Transverse colon (tissue), 4 donors: ENCODE measurements around the gene CD8A. TPM values are rescaled to one million over a fixed set of nuclear protein-coding genes. Genes with fewer than 3 reads are reported as not detected.
A peak's percentile ranks its signal among the peaks of the same experiment; 100 is the strongest.
"Not testable (repeated sequence)": the region's sequence is repeated elsewhere in the genome, so short reads cannot be mapped to it uniquely, and the experiment has no call there.

Source experiments
- DNase-seq: peaks from one replicate; pipeline ENCODE4 v3.0.0-alpha.2; 2019
- H3K27ac ChIP-seq, 4 donors: fragments of 200-600 bp; sonication (generic); 2 replicates each; pipeline ENCODE4 v1.5.1; 2016 to 2018; ENCODE audit warnings: inconsistent platforms in 4 of 4
- H3K27me3 ChIP-seq: fragments of 200-600 bp; sonication (generic); 2 replicates; pipeline ENCODE4 v1.5.1; 2017; ENCODE audit warnings: inconsistent platforms
- H3K36me3 ChIP-seq, 4 donors: fragments of 200-600 bp; sonication (generic); 2 replicates each; pipeline ENCODE4 v1.5.1; 2017 to 2019; ENCODE audit warnings: inconsistent platforms in 4 of 4
- H3K4me1 ChIP-seq, 4 donors: fragments of 200-600 bp; sonication (generic); 2 replicates each; pipeline ENCODE4 v1.5.1; 2017 to 2020; ENCODE audit warnings: inconsistent platforms in 4 of 4
- H3K4me3 ChIP-seq, 4 donors: fragments of 200-600 bp; sonication (generic); 1 replicate in 1 of 4; 2 replicates in 3 of 4; pipeline versions ENCODE4 v1.5.1 to v1.6.1; 2017 to 2019; ENCODE audit warnings: inconsistent platforms in 4 of 4
- H3K9me3 ChIP-seq, 2 donors: fragments of 200-600 bp; sonication (generic); 2 replicates each; pipeline ENCODE4 v1.5.1; 2017 to 2019; ENCODE audit warnings: inconsistent platforms in 2 of 2
- CTCF ChIP-seq, 5 experiments: fragments of 200-600 bp in 3 of 5; fragments of 450-650 bp in 2 of 5; sonication (generic) in 3 of 5; IDR thresholded peaks; 1 replicate in 2 of 5; 2 replicates in 3 of 5; pipeline ENCODE4 v1.5.1; 2016 to 2017; ENCODE audit warnings: antibody characterized with exemption in 5 of 5, inconsistent platforms in 3 of 5, mild to moderate bottlenecking in 2 of 5, moderate library complexity in 1 of 5
- EP300 ChIP-seq: sonication (generic); formaldehyde crosslinking; IDR thresholded peaks from one replicate; pipeline ENCODE4 v1.6.1; 2017; ENCODE audit warnings: antibody characterized with exemption, low read depth
- POLR2A ChIP-seq: fragments of 450-650 bp; IDR thresholded peaks from one replicate; pipeline ENCODE4 v1.6.1; 2016; ENCODE audit warnings: antibody characterized with exemption, mild to moderate bottlenecking, moderate library complexity
- POLR2AphosphoS5 ChIP-seq, 3 donors: sonication (generic); formaldehyde crosslinking; IDR thresholded peaks; one replicate each; pipeline ENCODE4 v1.6.1; 2016; ENCODE audit warnings: antibody characterized with exemption in 3 of 3
- WGBS, 2 donors: methylation state at CpG; one replicate each; pipeline ENCODE4 v1.1.5; 2018; ENCODE audit warnings: low coverage in 1 of 2; 5-methylcytosine and 5-hydroxymethylcytosine counted together
- in situ Hi-C, 4 donors: fragments of 200-750 bp; cut with MboI; loops; one replicate each; pipeline versions ENCODE4 v1.15.0 to v1.15.1; 2017; ENCODE audit warnings: low sequenced_read_pairs in 3 of 4, low pct_ligation_motif_present in 1 of 4, low pct_unique_long_range_greater_than_20kb in 1 of 4
- intact Hi-C: fragments of 100-400 bp; cut with DNase I; formaldehyde crosslinking; loops from one replicate; pipeline ENCODE4 v1.15.1; 2023; ENCODE audit warnings: low total_unique reads
- total RNA-seq, 4 donors: library from RNA; depleted of rRNA; stranded (reverse); fragments of >200 nt; gene quantifications; one replicate each; pipeline ENCODE4 v1.1.0, GENCODE V29; 2016

CD8A gene
- total RNA-seq, 4 donors from 2014 or later = 0.60 to 33.3 (median 2.5) TPM

DNA sequence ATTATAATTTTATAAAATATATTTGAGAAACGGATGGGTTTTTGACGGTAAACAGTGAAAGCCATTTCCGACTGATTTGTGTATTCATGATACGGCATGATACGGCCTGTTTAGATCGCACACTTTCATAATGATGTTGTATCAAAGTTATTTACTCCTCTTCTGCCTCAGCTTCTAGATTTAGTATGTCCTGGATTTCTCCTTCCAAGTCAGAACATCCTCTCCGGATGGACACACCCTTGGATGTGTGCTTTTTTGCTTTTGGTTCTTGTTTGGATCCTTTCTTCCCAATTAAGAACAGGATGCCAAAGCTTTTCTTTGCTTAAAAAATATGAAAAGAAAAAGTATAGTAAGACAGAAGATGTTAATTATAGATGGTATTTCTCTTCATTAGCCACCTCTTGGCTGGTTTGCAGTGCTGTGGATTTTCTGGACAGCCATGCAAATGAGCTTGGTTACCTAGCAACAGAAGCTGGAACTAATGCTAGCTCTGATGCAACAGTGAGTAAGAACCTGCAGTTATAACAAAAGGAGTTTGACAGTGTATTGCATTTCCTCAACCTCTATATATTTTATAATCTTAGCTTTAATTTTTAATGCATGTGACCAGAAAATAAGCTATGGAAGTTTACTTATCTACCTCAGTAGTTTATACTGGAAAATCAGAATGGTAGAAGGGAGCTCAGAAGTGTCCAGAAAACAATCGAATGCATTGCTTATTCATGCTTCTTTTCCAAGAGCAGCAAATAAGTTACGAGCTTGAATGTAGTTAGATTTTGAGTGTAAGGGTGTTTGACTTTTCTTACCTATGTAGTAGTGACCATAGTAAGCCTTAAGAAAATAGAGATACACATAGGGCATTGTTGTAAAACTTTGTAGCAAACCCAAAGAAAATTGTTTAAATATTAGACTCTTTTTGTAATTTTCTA lies 42.7 kb downstream of the CD8A start:
- peaks cover 0 to 29% (median 0%) of the 10 kb centered on the region in 4 donors for H3K36me3 ChIP-seq
- no peaks in the 10 kb centered on the region for H3K27me3 ChIP-seq
- 92 to 95% methylated on average over 9 of the region's 9 CpGs for WGBS, 2 donors
- intact Hi-C loops = no loop called here
- peaks cover 6 to 52% (median 22%) of the 10 kb centered on the region in 4 donors for H3K4me1 ChIP-seq
- TF ChIP-seq POLR2AphosphoS5 (IDR thresholded peaks at IDR 0.05) = no peak
- DNase-seq = peak; percentile 20
- H3K27ac ChIP-seq = peak overlapping the region in 3 of 4 donors; percentile 22 to 50 (median 46)
- H3K9me3 ChIP-seq = peaks cover 0 to 12% of the 10 kb centered on the region in 2 donors
- in situ Hi-C loops = no loop called here
- no peak overlapping the region for H3K4me3 ChIP-seq

GRCh38 chr2:86746939-86747338 lies 43.8 kb downstream of the CD8A start:
- intact Hi-C loops (no loop called here), in situ Hi-C loops (no loop called here)
- Histone ChIP-seq H3K27me3 (no peaks in the 10 kb centered on the region), H3K27ac (peak overlapping the region; percentile 22 to 62 (median 48)), H3K4me3 (no peak overlapping the region), H3K4me1 (peaks cover 6 to 52% (median 22%) of the 10 kb centered on the region in 4 donors), H3K36me3 (peaks cover 0 to 20% (median 0%) of the 10 kb centered on the region in 4 donors), H3K9me3 (peaks cover 0 to 12% of the 10 kb centered on the region in 2 donors)
- TF ChIP-seq POLR2AphosphoS5 (IDR thresholded peaks at IDR 0.05) (no peak), EP300 (no peak), CTCF (IDR thresholded peaks at IDR 0.05) (no peak), POLR2A (no peak)
- DNase-seq = no peak

GRCh38 chr2:86744152-86744551 lies 46.6 kb downstream of the CD8A start:
- peaks cover 6 to 52% (median 22%) of the 10 kb centered on the region in 4 donors for H3K4me1 ChIP-seq
- WGBS, 2 donors = 70% methylated on average over 2 of the region's 2 CpGs; no CpG with 5 or more reads in 1 of the 2 donors
- DNase-seq = no peak
- no peaks in the 10 kb centered on the region for H3K9me3 ChIP-seq
- no peaks in the 10 kb centered on the region for H3K27me3 ChIP-seq
- intact Hi-C loops (no loop called here), in situ Hi-C loops (no loop called here)
- no peak overlapping the region for H3K27ac ChIP-seq
- no peaks in the 10 kb centered on the region for H3K36me3 ChIP-seq
- TF ChIP-seq POLR2A (no peak), POLR2AphosphoS5 (IDR thresholded peaks at IDR 0.05) (no peak), EP300 (no peak), CTCF (IDR thresholded peaks at IDR 0.05) (no peak)
- H3K4me3 ChIP-seq = no peak overlapping the region

DNA sequence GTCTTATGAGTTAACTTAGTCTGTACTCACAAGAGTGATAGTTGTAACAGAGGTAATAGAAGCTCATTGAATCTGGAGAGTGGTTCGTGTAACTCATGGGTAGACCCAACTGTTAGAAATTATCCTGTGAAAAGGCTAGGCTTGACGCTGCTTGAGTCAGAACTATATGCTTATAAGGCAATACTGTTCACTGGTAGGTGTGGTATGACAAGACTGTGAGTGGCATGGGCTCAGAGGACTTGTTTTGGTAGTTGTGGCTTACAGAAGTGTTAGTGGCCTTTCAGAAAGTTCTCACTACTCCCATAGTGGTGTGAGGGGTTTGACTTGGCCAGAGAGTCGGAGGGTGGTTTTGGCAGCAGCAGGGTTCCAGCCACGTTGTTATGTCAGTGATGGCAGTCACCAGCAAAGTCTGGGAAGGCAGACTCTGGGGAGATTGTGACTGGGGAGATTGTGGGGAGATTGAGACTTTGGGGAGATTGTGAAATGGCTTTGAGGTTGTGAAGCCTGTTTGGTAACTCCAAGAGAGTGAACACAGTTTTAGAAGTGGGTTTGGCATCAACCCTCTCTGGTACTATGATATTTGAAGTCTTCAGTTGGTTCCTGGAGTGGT lies 48.7 kb downstream of the CD8A start:
- no CpG with 5 or more reads among the region's 4 CpGs for WGBS, 2 donors

DNA sequence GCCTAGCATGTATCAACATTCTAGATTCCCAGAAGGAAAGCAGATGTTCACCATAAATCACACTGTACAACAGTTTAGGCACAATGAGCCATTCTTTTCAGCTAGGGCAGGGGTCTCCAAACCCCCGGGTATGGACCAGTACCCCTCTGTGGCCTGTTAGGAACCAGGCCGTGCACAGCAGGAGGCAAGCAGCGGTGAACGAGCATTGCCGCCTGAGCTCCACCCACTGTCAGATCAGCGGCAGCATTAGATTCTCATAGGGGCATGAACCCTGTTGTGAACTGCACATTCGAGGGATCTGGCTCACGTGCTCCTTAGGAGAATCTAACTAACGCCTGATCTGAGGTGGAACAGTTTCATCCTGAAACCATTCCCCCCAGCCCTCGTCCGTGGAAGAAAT lies 50.8 kb downstream of the CD8A start:
- H3K27ac ChIP-seq, H3K4me3 ChIP-seq, H3K9me3 ChIP-seq, in situ Hi-C loops, DNase-seq, H3K27me3 ChIP-seq, intact Hi-C loops, H3K36me3 ChIP-seq: not testable (repeated sequence)
- peaks cover 0 to 14% (median 3%) of the 10 kb centered on the region in 4 donors for H3K4me1 ChIP-seq
- WGBS, 2 donors = no CpG with 5 or more reads among the region's 11 CpGs

More for the DNA sequence above, 48.7 kb downstream of the CD8A start:
- intact Hi-C loops, H3K27me3 ChIP-seq, H3K27ac ChIP-seq, in situ Hi-C loops, DNase-seq, H3K4me3 ChIP-seq, H3K36me3 ChIP-seq, H3K9me3 ChIP-seq: not testable (repeated sequence)
- peaks cover 6 to 35% (median 12%) of the 10 kb centered on the region in 4 donors for H3K4me1 ChIP-seq

DNA sequence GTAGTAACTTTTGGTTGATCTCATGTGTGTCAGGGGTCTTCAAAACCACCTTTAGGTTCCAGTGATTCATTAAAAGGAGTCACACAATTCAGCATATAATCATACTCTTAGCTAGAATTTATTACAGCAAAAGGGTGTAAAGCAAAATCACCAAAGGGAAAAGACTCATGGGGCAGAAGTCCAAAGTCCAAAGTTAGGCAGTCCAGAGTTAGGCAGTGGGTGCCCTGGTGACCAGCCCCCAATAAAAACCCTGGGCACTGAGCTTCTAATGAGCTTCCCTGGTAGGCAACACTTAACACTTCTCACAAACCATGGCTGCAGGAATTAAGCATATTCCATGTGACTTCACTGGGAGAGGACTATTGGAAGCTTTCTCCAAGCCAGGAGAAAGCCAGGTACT lies 51.2 kb downstream of the CD8A start:
- in situ Hi-C loops, H3K27ac ChIP-seq, H3K9me3 ChIP-seq, H3K36me3 ChIP-seq, H3K27me3 ChIP-seq, DNase-seq, H3K4me3 ChIP-seq, intact Hi-C loops: not testable (repeated sequence)
- peaks cover 0 to 10% (median 1%) of the 10 kb centered on the region in 4 donors for H3K4me1 ChIP-seq

- in situ Hi-C loops, DNase-seq, H3K4me1 ChIP-seq, H3K4me3 ChIP-seq, H3K9me3 ChIP-seq, intact Hi-C loops, H3K36me3 ChIP-seq, H3K27me3 ChIP-seq, H3K27ac ChIP-seq: not testable (repeated sequence)
- WGBS, 2 donors = no CpG with 5 or more reads among the region's 1 CpG
Measured at GRCh38 chr2:86734896-86735295, 55.8 kb downstream of the CD8A start.
